ENCODE measurements around the gene EEF1AKMT4. TPM values are rescaled to one million over a fixed set of nuclear protein-coding genes. Genes with fewer than 3 reads are reported as not detected.

The EEF1AKMT4 gene
- total RNA-seq, 2 experiments from 2014 or later = 18.8 TPM

- TF ChIP-seq EZH2phosphoT487 (IDR thresholded peaks at IDR 0.05; ENCODE audit: borderline replicate concordance, low read depth, low read length) (no peak), CTCF (conservative IDR thresholded peaks at IDR 0.05; ENCODE audit: low read length) (no peak)
- ChIA-PET POLR2A (interaction anchor here (0.9 to 1.4 kb wide), 2 partner anchors 52 to 114 kb away, joined by 3 read pairs; partner anchors contain the start of gene ABCF3), CTCF (ENCODE audit: unreplicated experiment) (no interaction called here)
- no peaks in the 10 kb centered on the region for H3K9me2 ChIP-seq (ENCODE audit: insufficient read depth, low read length)
- peaks cover 12% of the 10 kb centered on the region for H3K4me1 ChIP-seq (ENCODE audit: insufficient read depth, low read length, poor library complexity, severe bottlenecking)
- intact Hi-C loops (cut with micrococcal nuclease; ENCODE audit: unreplicated experiment) = loop anchor here (1.0 to 5.0 kb wide), 5 partner anchors 15 to 162 kb away; partner anchors contain the start of genes AP2M1, EEF1AKMT4, EIF2B5 and EIF4G1
- H2AFZ ChIP-seq (ENCODE audit: low read length) = no peak overlapping the region
- H3K4me2 ChIP-seq (ENCODE audit: low read length) = peak overlapping the region; percentile 87
- peaks cover 52% of the 10 kb centered on the region for H3K36me3 ChIP-seq (ENCODE audit: insufficient read depth, low read length)
- H3K79me2 ChIP-seq (ENCODE audit: insufficient read depth, low read depth, low read length) = peaks cover 18% of the 10 kb centered on the region
- DNase-seq (ENCODE audit: low spot score) = no peak
- H3K4me3 ChIP-seq (ENCODE audit: low read depth, low read length, poor library complexity, severe bottlenecking) = peak overlapping the region; percentile 96
- H3K27ac ChIP-seq (ENCODE audit: low read depth, low read length, poor library complexity, severe bottlenecking) = peak overlapping the region; percentile 19
- BruUV-seq (replicated peaks) = no TSS peak
- peaks cover 12% of the 10 kb centered on the region; the same call in 1 of the 2 replicates for H4K20me1 ChIP-seq (ENCODE audit: insufficient read depth, low read length)
- H3K9me3 ChIP-seq (ENCODE audit: low read length) = no peaks in the 10 kb centered on the region
Observed at GRCh38 chr3:184299488-184300377, 50.3 kb downstream of the EEF1AKMT4 start.

- Histone ChIP-seq H4K20me1 (ENCODE audit: insufficient read depth, low read length) (peaks cover 12% of the 10 kb centered on the region; the same call in 1 of the 2 replicates), H3K79me2 (ENCODE audit: insufficient read depth, low read depth, low read length) (peaks cover 18% of the 10 kb centered on the region), H3K9me3 (ENCODE audit: low read length) (no peaks in the 10 kb centered on the region), H3K36me3 (ENCODE audit: insufficient read depth, low read length) (peaks cover 58% of the 10 kb centered on the region), H3K4me1 (ENCODE audit: insufficient read depth, low read length, poor library complexity, severe bottlenecking) (peaks cover 12% of the 10 kb centered on the region), H3K4me2 (ENCODE audit: low read length) (peak overlapping the region; percentile 87), H3K4me3 (ENCODE audit: low read depth, low read length, poor library complexity, severe bottlenecking) (peak overlapping the region; percentile 96), H3K27ac (ENCODE audit: low read depth, low read length, poor library complexity, severe bottlenecking) (no peak overlapping the region), H2AFZ (ENCODE audit: low read length) (no peak overlapping the region), H3K9me2 (ENCODE audit: insufficient read depth, low read length) (no peaks in the 10 kb centered on the region)
- no peak for DNase-seq (ENCODE audit: low spot score)
- TF ChIP-seq EZH2phosphoT487 (IDR thresholded peaks at IDR 0.05; ENCODE audit: borderline replicate concordance, low read depth, low read length) = no peak
- no peak for TF ChIP-seq CTCF (conservative IDR thresholded peaks at IDR 0.05; ENCODE audit: low read length)
- no TSS peak for BruUV-seq (replicated peaks)
- intact Hi-C loops (cut with micrococcal nuclease; ENCODE audit: unreplicated experiment) = no loop called here
- ChIA-PET POLR2A (interaction anchor here (1.4 kb wide), 1 partner anchor 115 kb away, joined by 3 read pairs; the partner anchor contains the start of gene ABCF3), CTCF (ENCODE audit: unreplicated experiment) (no interaction called here)
Observed at GRCh38 chr3:184300378-184300720, 50.9 kb downstream of the EEF1AKMT4 start.

DNA sequence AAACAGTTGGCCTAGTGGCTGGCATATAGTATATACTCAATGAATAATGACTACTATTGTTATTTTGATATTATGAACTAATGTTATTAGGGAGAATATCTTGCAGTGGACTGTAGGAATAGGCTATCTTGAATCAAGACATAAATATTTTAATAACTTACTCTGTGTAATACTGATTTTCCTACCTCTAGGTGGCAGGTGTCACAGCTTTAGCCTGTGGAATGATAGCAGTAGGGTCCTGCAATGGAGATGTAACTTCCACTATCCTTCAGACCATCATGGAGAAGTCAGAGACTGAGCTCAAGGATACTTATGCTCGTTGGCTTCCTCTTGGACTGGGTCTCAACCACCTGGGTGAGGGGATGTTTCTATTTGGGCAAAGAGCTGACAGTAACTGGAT lies 56.1 kb downstream of the EEF1AKMT4 start:
- Histone ChIP-seq H3K27ac (ENCODE audit: low read depth, low read length, poor library complexity, severe bottlenecking) (no peak overlapping the region), H3K9me3 (ENCODE audit: low read length) (no peaks in the 10 kb centered on the region), H3K4me1 (ENCODE audit: insufficient read depth, low read length, poor library complexity, severe bottlenecking) (peaks cover 2% of the 10 kb centered on the region), H3K79me2 (ENCODE audit: insufficient read depth, low read depth, low read length) (peaks cover 4% of the 10 kb centered on the region; the same call in 1 of the 2 replicates), H3K4me3 (ENCODE audit: low read depth, low read length, poor library complexity, severe bottlenecking) (no peak overlapping the region), H3K4me2 (ENCODE audit: low read length) (no peak overlapping the region), H4K20me1 (ENCODE audit: insufficient read depth, low read length) (no peaks in the 10 kb centered on the region), H3K9me2 (ENCODE audit: insufficient read depth, low read length) (no peaks in the 10 kb centered on the region), H2AFZ (ENCODE audit: low read length) (no peak overlapping the region), H3K36me3 (ENCODE audit: insufficient read depth, low read length) (peaks cover 93% of the 10 kb centered on the region)
- TF ChIP-seq CTCF (conservative IDR thresholded peaks at IDR 0.05; ENCODE audit: low read length) = peak; percentile 72
- no peak for TF ChIP-seq EZH2phosphoT487 (IDR thresholded peaks at IDR 0.05; ENCODE audit: borderline replicate concordance, low read depth, low read length)
- intact Hi-C loops (cut with micrococcal nuclease; ENCODE audit: unreplicated experiment) = no loop called here
- no TSS peak for BruUV-seq (replicated peaks)
- CTCF ChIA-PET (ENCODE audit: unreplicated experiment) = no interaction called here
- peak; percentile 29 for DNase-seq (ENCODE audit: low spot score)
- POLR2A ChIA-PET = interaction anchor here (0.6 kb wide), 1 partner anchor 131 kb away, joined by 4 read pairs; no protein-coding TSS in a partner anchor
